HL-60 (cell line): ENCODE data around the gene CCDC38.

ENCODE experiments used
- DNase-seq, 2 experiments: peaks; one replicate each; pipeline ENCODE4 v3.0.0-alpha.2; 2010 to 2020; ENCODE audit warnings: low read depth in 1 of 2, low spot score in 1 of 2
- H3K27ac ChIP-seq: fragments of 250-450 bp; sonication (Bioruptor Pico); replicated peaks from 2 replicates; pipeline ENCODE4 v1.5.1; 2020; ENCODE audit warnings: mild to moderate bottlenecking, moderate library complexity
- H3K27me3 ChIP-seq: fragments of 250-450 bp; sonication (Bioruptor Pico); 2 replicates; pipeline ENCODE4 v1.5.1; 2021; ENCODE audit warnings: mild to moderate bottlenecking, moderate library complexity; ENCODE audit not compliant: insufficient read depth, poor library complexity, severe bottlenecking
- H3K4me3 ChIP-seq: replicated peaks from 2 replicates; pipeline ENCODE4 v1.5.1; 2011; ENCODE audit warnings: mild to moderate bottlenecking, control low read depth, low read length; ENCODE audit not compliant: insufficient read depth
- GABPA ChIP-seq: IDR thresholded peaks from 2 replicates; pipeline ENCODE4 v1.6.1; 2012; ENCODE audit warnings: low read depth
- POLR2AphosphoS5 ChIP-seq: IDR thresholded peaks from 2 replicates; pipeline ENCODE4 v1.6.1; 2012; ENCODE audit warnings: low read depth
- SPI1 ChIP-seq: IDR thresholded peaks from 2 replicates; pipeline ENCODE4 v1.6.1; 2012; ENCODE audit warnings: low read depth, mild to moderate bottlenecking, borderline replicate concordance
- TF ChIP-seq, protein P1 (sequence below): IDR thresholded peaks from 2 replicates; pipeline ENCODE4 v1.6.1; 2012; ENCODE audit warnings: low read depth; ENCODE audit not compliant: insufficient replicate concordance
- TF ChIP-seq, protein P2 (sequence below): IDR thresholded peaks from one replicate; pipeline ENCODE4 v1.5.1; 2011; ENCODE audit warnings: low read length, control low read depth, inconsistent platforms; ENCODE audit not compliant: insufficient read depth

The CCDC38 gene

DNA sequence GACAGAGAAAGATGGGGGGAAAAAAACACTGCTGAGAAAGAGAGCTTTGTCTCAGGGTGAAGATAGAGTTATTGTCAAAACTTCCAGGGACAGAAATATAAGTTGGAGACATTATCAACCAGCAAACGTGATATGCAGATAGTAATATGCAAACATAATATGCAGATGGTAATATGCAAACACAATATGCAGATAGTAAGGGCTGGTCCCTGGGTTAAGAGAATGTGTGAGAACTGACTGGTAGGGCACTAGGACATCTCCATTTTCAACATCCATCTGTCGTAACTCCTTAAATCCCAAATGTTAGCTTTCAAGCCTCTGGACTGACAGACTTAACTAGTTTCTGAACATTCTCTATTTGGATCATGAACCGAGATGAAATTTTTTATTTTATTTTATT lies 51.5 kb downstream of the CCDC38 start:
- DNase-seq = no peak
- Histone ChIP-seq H3K27ac (no peak overlapping the region), H3K27me3 (no peaks in the 10 kb centered on the region), H3K4me3 (no peak overlapping the region)
- TF ChIP-seq SPI1 = no peak
- TF ChIP-seq, protein P1, sequence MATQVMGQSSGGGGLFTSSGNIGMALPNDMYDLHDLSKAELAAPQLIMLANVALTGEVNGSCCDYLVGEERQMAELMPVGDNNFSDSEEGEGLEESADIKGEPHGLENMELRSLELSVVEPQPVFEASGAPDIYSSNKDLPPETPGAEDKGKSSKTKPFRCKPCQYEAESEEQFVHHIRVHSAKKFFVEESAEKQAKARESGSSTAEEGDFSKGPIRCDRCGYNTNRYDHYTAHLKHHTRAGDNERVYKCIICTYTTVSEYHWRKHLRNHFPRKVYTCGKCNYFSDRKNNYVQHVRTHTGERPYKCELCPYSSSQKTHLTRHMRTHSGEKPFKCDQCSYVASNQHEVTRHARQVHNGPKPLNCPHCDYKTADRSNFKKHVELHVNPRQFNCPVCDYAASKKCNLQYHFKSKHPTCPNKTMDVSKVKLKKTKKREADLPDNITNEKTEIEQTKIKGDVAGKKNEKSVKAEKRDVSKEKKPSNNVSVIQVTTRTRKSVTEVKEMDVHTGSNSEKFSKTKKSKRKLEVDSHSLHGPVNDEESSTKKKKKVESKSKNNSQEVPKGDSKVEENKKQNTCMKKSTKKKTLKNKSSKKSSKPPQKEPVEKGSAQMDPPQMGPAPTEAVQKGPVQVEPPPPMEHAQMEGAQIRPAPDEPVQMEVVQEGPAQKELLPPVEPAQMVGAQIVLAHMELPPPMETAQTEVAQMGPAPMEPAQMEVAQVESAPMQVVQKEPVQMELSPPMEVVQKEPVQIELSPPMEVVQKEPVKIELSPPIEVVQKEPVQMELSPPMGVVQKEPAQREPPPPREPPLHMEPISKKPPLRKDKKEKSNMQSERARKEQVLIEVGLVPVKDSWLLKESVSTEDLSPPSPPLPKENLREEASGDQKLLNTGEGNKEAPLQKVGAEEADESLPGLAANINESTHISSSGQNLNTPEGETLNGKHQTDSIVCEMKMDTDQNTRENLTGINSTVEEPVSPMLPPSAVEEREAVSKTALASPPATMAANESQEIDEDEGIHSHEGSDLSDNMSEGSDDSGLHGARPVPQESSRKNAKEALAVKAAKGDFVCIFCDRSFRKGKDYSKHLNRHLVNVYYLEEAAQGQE = no peak
- TF ChIP-seq POLR2AphosphoS5 = no peak
- no peak for TF ChIP-seq GABPA
- TF ChIP-seq, protein P2, sequence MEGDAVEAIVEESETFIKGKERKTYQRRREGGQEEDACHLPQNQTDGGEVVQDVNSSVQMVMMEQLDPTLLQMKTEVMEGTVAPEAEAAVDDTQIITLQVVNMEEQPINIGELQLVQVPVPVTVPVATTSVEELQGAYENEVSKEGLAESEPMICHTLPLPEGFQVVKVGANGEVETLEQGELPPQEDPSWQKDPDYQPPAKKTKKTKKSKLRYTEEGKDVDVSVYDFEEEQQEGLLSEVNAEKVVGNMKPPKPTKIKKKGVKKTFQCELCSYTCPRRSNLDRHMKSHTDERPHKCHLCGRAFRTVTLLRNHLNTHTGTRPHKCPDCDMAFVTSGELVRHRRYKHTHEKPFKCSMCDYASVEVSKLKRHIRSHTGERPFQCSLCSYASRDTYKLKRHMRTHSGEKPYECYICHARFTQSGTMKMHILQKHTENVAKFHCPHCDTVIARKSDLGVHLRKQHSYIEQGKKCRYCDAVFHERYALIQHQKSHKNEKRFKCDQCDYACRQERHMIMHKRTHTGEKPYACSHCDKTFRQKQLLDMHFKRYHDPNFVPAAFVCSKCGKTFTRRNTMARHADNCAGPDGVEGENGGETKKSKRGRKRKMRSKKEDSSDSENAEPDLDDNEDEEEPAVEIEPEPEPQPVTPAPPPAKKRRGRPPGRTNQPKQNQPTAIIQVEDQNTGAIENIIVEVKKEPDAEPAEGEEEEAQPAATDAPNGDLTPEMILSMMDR = no peak

DNA sequence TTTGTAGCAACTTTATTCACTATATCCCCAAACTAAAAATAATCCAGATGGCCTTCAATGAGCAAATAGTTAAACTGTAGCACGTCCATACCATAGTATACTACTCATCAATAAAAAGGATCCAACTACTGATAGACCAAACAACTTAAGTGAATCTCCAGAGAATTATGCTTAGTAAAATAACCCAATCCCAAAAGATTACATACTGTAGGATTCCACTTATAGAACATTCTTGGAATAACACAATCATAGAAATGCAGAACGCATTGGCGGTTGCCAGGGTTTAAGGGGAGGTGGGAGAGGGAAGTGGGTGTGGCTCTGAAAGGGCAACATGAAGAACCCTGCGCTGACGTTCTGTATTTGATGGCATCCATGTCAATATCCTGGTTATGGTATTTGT lies 55.1 kb downstream of the CCDC38 start:
- DNase-seq = no peak
- Histone ChIP-seq H3K27ac (no peak overlapping the region), H3K4me3 (no peak overlapping the region), H3K27me3 (no peaks in the 10 kb centered on the region)
- TF ChIP-seq SPI1 (no peak), GABPA (no peak), POLR2AphosphoS5 (no peak)
- TF ChIP-seq, protein P1 = no peak
- TF ChIP-seq, protein P2 = no peak

DNA sequence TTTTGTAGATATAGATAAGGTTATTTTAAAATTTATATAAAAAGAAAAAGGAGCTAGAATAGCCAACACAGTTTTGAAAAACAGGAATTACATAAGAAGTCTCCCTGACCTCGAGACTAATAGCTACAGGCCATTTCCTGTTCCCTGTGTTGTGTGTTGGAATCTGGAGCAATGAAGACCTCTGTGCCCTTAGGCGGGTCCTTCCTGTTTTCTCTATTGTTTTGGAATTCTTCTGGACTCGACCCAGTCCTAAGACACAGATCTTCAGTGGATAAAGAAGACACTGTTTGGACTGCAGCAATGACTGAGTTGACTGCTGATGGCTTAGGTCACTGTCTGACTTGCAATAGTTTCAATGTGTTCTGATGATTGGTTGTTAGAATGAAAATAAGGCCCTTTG lies 57.4 kb downstream of the CCDC38 start:
- Histone ChIP-seq H3K27me3 (no peaks in the 10 kb centered on the region), H3K27ac (no peak overlapping the region), H3K4me3 (no peak overlapping the region)
- no peak for DNase-seq
- TF ChIP-seq SPI1 = no peak

DNA sequence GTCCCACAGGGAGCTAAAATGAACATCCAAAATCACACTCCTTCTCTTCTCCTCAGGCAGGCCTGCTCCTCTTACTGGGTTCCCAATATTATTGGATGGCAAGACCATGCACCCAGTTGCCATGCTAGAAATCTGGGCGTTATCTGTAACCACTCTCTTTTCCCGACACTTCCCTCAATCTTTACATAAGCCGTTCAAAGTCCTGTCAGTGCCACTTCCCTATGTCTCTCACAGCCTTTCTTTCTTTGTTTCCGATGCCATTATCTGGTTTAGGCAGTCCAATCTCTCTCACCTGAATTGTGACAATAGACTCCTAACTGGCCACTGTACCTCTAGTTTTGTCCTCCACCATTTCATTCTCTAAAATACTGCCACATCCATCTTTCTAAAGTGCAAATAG lies 59.5 kb downstream of the CCDC38 start:
- H3K27me3 ChIP-seq = no peaks in the 10 kb centered on the region
- H3K4me3 ChIP-seq = no peak overlapping the region
- no peak for DNase-seq
- TF ChIP-seq, protein P1 = no peak
- TF ChIP-seq GABPA = no peak
- TF ChIP-seq POLR2AphosphoS5 = no peak
- no peak for TF ChIP-seq SPI1
- TF ChIP-seq, protein P2 = no peak
- H3K27ac ChIP-seq = no peak overlapping the region
